Measurements from ENCODE around the gene CH25H.

- no peak for TF ChIP-seq POLR2A (IDR thresholded peaks at IDR 0.05; ENCODE audit: extremely low read depth, insufficient read length)
- TF ChIP-seq CTCF (IDR thresholded peaks at IDR 0.05; ENCODE audit: low read depth, low read length): no peak
Observed at GRCh38 chr10:89183571-89183970, 23.5 kb downstream of the CH25H start.
